Activated T-cell treated with anti-CD3 and anti-CD28 coated beads for 4 hours (primary cell): ENCODE results near the gene REEP1.

Experiments used
- DNase-seq: peaks from one replicate; pipeline ENCODE4 v3.0.0-alpha.2; 2020

The REEP1 gene

GRCh38 chr2:86305195-86305914 is 32.1 kb downstream of the REEP1 start:
- no peak for DNase-seq

DNA sequence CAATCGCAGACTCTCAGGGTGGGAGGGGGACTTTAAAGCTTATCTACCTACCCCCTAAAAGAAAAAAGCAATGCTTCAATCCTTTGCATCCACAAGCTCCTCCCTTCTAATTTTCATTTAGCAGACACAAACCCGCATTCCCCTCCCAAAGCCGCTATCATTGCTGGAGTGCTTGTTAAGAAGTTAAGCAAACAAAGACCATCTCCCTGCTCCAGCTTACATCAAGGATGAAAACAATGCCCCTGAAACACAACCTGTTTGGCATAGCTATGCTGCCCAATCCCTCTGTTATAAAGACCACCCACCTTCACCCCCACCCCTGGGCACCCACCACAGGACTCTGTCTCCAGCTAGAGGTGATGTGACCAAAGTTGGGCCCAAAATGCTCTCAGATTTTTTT is 33.0 kb downstream of the REEP1 start:
- no peak for DNase-seq

GRCh38 chr2:86302320-86302719 is 35.1 kb downstream of the REEP1 start:
- no peak for DNase-seq

DNA sequence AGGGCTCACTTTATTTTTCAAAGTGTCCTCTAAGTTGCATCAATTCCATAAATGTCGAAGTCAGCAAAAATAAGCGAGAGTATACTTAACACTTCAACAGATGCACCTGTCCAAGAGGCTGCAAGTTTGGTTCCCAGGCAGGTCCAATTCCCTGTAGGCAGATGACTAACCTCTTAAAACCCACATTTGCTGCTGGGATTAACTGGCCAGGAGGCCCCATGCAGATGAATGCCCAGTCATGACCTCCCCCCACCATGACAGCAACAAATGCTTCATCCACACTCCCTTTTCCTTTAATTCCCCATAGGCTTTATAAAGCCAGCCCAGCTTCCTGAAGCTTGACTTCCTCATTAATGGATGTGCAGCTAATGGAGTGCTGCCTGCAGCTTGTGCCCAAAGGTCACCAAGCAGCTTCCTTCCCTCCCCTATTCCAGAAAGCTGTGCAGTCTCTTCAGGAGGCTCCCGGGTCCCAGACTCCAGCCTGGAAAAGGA is 35.7 kb downstream of the REEP1 start:
- DNase-seq: no peak

DNA sequence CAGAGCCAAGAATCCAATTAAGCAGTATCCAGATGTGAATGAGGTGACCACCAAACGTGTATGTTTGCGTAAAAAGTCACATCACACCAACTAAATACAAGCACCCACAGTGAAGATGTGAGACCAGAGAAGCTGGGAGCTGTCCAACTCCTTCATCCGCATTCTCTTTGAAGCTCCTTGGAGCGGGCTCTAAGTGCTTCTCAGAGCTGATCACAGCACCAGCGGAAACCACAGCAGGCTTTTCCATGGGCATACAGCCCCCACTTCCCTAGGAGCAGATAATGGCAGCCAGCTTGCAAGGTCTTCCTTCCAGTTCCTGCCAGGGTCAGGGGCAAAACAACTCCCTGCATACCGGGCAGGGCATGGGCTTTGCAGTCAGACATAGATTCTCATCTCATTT is 36.4 kb downstream of the REEP1 start:
- DNase-seq: no peak

GRCh38 chr2:86300496-86300895 is 36.9 kb downstream of the REEP1 start:
- no peak for DNase-seq

GRCh38 chr2:86298411-86299390 is 38.7 kb downstream of the REEP1 start:
- DNase-seq: no peak

GRCh38 chr2:86297382-86298147 is 39.9 kb downstream of the REEP1 start:
- DNase-seq: no peak

- no peak for DNase-seq
Measured at GRCh38 chr2:86296947-86297346, 40.5 kb downstream of the REEP1 start.

- DNase-seq: no peak
Measured at GRCh38 chr2:86295066-86295465, 42.4 kb downstream of the REEP1 start.

DNA sequence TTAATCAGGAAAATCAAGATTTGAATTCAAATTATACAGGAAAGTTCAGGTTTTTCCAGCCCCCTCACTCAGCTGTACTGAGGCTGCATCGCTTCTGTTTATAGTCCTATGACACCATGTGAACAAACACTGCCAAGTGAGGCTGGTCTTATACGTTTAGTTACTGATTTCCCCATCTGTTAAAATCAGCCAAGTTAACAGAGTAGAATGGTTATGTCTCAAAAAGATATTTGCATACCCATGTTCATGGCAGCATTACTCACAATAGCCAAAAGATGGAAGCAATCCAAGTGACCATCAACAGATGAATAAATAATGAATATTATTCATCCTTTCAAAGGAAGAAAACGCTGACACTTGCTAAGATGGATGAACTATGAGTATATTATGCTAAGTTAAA is 43.8 kb downstream of the REEP1 start:
- no peak for DNase-seq

- no peak for DNase-seq
Measured at GRCh38 chr2:86292571-86293515, 44.6 kb downstream of the REEP1 start.

GRCh38 chr2:86291328-86291662 is 46.1 kb downstream of the REEP1 start:
- DNase-seq: no peak

DNA sequence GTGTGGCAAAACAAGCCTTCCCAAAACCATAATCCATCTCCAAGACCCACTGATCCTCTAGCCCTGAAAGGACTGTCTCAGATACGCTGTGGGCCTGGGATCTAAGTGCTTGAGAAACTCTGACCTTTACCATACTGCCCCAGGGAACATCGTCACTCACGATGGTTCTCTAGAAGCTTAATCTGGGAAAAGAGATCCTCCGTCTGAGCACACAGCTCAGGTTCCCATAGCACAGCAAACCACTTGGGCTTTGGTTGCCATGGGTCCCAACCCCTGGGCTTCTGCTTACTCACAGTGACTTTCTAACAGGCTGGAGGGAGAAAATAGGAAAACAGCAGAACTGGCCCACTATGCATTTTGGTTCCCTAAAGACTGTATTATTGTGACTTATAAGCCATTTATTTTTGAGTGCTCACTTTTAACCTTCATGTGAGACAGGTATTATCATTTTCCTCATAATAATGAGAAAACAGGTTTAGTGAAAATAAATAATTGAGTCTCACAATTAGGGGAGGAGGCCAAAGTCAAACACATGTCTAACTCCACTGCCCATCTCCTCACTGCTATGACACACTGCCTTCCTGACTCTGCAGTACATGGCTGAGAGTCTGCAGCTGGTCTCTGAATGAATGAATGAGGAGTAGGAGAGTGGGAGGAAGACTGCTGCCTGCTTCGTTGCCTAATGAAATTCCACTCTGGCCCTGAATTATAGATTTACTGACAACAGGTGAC is 46.7 kb downstream of the REEP1 start:
- no peak for DNase-seq

DNA sequence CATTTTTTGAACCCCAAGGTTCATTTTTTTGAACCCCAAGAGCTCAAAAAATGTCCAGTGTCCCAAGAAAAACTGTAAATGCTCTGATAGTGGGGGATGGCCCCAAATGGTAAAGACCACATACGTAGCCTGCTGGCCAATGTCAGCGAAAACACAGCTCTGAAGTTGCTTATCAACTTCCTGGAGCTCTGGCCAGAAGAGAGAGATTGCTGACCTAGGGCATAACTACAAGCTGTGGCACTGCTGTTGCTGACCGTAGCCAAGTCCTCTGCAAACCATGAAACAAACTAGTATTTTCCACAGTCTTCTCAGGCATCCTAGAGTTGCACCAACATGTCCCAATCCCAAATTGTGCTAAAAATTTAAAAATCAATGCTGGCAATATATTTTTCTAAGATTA is 50.9 kb downstream of the REEP1 start:
- DNase-seq: no peak

DNA sequence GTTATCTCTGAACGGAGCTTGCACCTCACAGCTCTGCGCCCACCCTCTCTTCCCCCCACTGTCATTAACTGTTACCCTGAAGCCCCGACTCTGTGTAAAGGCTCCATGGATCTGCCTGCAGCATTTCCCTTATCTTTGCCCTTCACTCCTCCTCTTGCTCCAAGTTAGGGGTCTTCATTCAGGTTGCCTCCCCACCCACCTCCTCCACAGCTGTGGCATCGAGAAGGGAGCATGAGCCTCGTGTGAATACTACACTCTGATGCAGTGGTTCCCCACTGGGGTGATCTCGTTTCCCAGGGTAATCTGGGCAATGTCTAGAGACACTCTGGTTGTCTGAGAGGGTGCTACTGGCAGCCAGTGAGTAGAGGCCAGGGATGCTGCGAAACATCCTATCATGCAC is 51.4 kb downstream of the REEP1 start:
- no peak for DNase-seq

DNA sequence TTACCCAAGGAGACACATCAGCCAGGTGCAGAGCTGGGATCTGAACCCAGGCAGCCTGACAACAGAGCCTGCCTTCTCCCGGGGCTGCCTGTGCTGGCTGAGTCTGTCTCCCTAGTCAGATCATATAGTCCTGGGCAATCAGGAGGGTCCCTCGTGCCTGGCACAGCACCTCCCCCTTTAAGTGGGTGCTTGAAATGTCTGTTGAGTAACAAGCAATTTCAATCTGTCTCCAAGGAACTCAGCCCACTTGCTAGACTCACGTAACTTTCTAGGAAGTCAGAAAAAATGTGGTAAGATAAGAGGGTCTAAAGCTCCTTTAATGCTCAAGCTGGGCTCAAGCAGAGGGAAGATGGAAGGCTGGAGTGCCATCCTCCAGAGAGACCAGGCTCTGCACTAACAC is 51.9 kb downstream of the REEP1 start:
- DNase-seq: no peak

GRCh38 chr2:86284987-86285386 is 52.4 kb downstream of the REEP1 start:
- DNase-seq: no peak

DNA sequence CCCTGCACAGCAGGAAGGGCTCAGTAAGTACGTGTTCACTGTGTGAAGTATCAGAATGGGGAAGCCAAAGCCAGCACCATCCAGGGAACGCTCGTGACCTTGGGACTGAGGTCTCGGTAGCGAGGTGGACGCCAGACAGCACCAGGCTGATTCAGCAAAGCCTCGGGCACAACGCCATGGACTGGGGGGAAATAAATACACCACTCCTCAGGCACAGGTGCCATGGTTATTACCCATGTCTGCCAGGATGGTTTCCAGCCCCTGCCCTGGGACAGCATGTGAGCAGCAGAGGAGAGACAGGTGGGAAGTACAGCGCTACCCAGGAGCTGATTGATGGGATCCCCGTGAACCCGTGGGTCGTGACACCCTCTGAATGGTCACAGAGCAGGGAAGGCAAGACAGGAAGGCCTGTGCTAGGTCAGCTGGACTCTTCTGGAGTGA is 53.0 kb downstream of the REEP1 start:
- no peak for DNase-seq

GRCh38 chr2:86283411-86284030 is 53.9 kb downstream of the REEP1 start:
- no peak for DNase-seq
